H1 (cell line): ENCODE data around the gene MFSD2B. TPM values are rescaled to one million over a fixed set of nuclear protein-coding genes. Genes with fewer than 3 reads are reported as not detected.
A peak's percentile ranks its signal among the peaks of the same experiment; 100 is the strongest.

Experiments used
- CTCF ChIA-PET: fragments of 300-600 bp; sonication (Branson Sonifier 250); formaldehyde crosslinking; loops from one replicate; lab custom pipeline; 2021; ENCODE audit not compliant: partially characterized antibody; lab: Charles Lee
- POLR2A ChIA-PET: fragments of 300-600 bp; sonication (Branson Sonifier 250); formaldehyde crosslinking; loops from one replicate; lab custom pipeline; 2021; ENCODE audit warnings: inconsistent platforms; ENCODE audit not compliant: partially characterized antibody; lab: Charles Lee
- DNase-seq, 2 experiments: peaks; one replicate each; pipeline versions ENCODE4 v3.0.0 to v3.0.0-alpha.2; 2010 to 2022; ENCODE audit warnings: low spot score in 2 of 2, low read depth in 1 of 2, mixed read lengths in 1 of 2
- FAIRE-seq: peaks from 2 replicates; lab custom pipeline; 2011; peaks lifted over from hg19 to GRCh38; lab: Jason Lieb, UNC
- H2AFZ ChIP-seq: 2 replicates; pipeline ENCODE4 v1.8.1; 2012; ENCODE audit warnings: low read length, inconsistent platforms
- H2AK5ac ChIP-seq: 2 replicates; pipeline ENCODE4 v1.6.1; 2013; ENCODE audit warnings: low read depth, low read length
- H2BK120ac ChIP-seq: replicated peaks from 2 replicates; pipeline ENCODE3; 2013; ENCODE audit warnings: low read depth, low read length, inconsistent platforms
- H2BK12ac ChIP-seq: 2 replicates; pipeline ENCODE4 v1.6.1; 2013; ENCODE audit warnings: low read depth, low read length
- H2BK15ac ChIP-seq: 2 replicates; pipeline ENCODE4 v1.6.1; 2013; ENCODE audit warnings: low read length
- H2BK20ac ChIP-seq: 2 replicates; pipeline ENCODE4 v1.6.1; 2013; ENCODE audit warnings: low read length
- H2BK5ac ChIP-seq: 2 replicates; pipeline ENCODE4 v1.6.1; 2013; ENCODE audit warnings: low read depth, low read length
- H3K14ac ChIP-seq: 2 replicates; pipeline ENCODE4 v1.6.1; 2013; ENCODE audit warnings: inconsistent platforms; ENCODE audit not compliant: insufficient read length
- H3K18ac ChIP-seq: 2 replicates; pipeline ENCODE4 v1.6.1; 2013; ENCODE audit warnings: low read length; ENCODE audit errors: extremely low read depth
- H3K23ac ChIP-seq: 2 replicates; pipeline ENCODE4 v1.6.1; 2013; ENCODE audit warnings: inconsistent platforms; ENCODE audit not compliant: insufficient read length
- H3K23me2 ChIP-seq: 2 replicates; pipeline ENCODE4 v1.6.1; 2013; ENCODE audit warnings: low read depth, low read length
- H3K27ac ChIP-seq: 2 replicates; pipeline ENCODE4 v1.6.1; 2011; ENCODE audit warnings: low read depth, low read length, inconsistent platforms
- H3K27me3 ChIP-seq, 4 experiments: replicated peaks in 1 of 4; 1 replicate in 1 of 4; 2 replicates in 3 of 4; pipeline versions ENCODE4 v1.6.1 to v1.8.1; 2011 to 2013; ENCODE audit warnings: low read length in 3 of 4, mild to moderate bottlenecking in 3 of 4, inconsistent platforms in 2 of 4, mixed read lengths in 2 of 4, moderate library complexity in 1 of 4; ENCODE audit not compliant: control insufficient read depth in 3 of 4, insufficient read depth in 3 of 4; ENCODE audit errors: extremely low read depth in 1 of 4
- H3K36me3 ChIP-seq, 4 experiments: 2 replicates each; pipeline versions ENCODE4 v1.6.1 to v1.8.1; 2011 to 2013; ENCODE audit warnings: mild to moderate bottlenecking in 4 of 4, low read length in 3 of 4, moderate library complexity in 2 of 4, control low read depth in 1 of 4, inconsistent platforms in 1 of 4; ENCODE audit not compliant: insufficient read depth in 4 of 4, control insufficient read depth in 2 of 4
- H3K4ac ChIP-seq: replicated peaks from 2 replicates; pipeline ENCODE3; 2013; ENCODE audit warnings: low read length, low read depth, mixed read lengths, inconsistent platforms; ENCODE audit not compliant: insufficient read length
- H3K4me1 ChIP-seq, 4 experiments: replicated peaks in 1 of 4; 1 replicate in 1 of 4; 2 replicates in 3 of 4; pipeline versions ENCODE4 v1.6.1 to v1.8.1; 2011 to 2013; ENCODE audit warnings: low read length in 3 of 4, inconsistent platforms in 2 of 4, mixed read lengths in 1 of 4; ENCODE audit not compliant: insufficient read depth in 4 of 4, control insufficient read depth in 3 of 4
- H3K4me2 ChIP-seq, 2 experiments: 2 replicates each; pipeline versions ENCODE4 v1.6.1 to v1.8.1; 2011 to 2013; ENCODE audit warnings: low read depth in 2 of 2, low read length in 2 of 2, control low read depth in 1 of 2, inconsistent platforms in 1 of 2, mild to moderate bottlenecking in 1 of 2; ENCODE audit not compliant: insufficient read depth in 1 of 2
- H3K4me3 ChIP-seq, 4 experiments: fragments of 200-600, 300-600 bp in 1 of 4; sonication (generic), shearing (Covaris generic), sonication (Bioruptor Twin) in 1 of 4; 2 replicates each; pipeline versions ENCODE4 v1.5.1 to v1.8.1; 2011 to 2016; ENCODE audit warnings: low read length in 4 of 4, low read depth in 3 of 4, control low read depth in 2 of 4, inconsistent platforms in 2 of 4, mild to moderate bottlenecking in 2 of 4, mixed read lengths in 1 of 4, moderate library complexity in 1 of 4; ENCODE audit not compliant: insufficient read depth in 2 of 4; ENCODE audit errors: extremely low read depth in 1 of 4
- H3K56ac ChIP-seq: replicated peaks from 2 replicates; pipeline ENCODE3; 2013; ENCODE audit warnings: low read depth, mild to moderate bottlenecking, mixed read lengths, low read length, inconsistent platforms; ENCODE audit not compliant: insufficient read length
- H3K79me1 ChIP-seq: 2 replicates; pipeline ENCODE4 v1.6.1; 2013; ENCODE audit warnings: low read depth, low read length, control low read depth
- H3K79me2 ChIP-seq, 2 experiments: 2 replicates each; pipeline versions ENCODE4 v1.6.1 to v1.8.1; 2012 to 2013; ENCODE audit warnings: low read length in 2 of 2, mild to moderate bottlenecking in 2 of 2, inconsistent platforms in 1 of 2; ENCODE audit not compliant: insufficient read depth in 2 of 2, control insufficient read depth in 1 of 2
- H3K9ac ChIP-seq, 4 experiments: replicated peaks in 1 of 4; 1 replicate in 1 of 4; 2 replicates in 3 of 4; pipeline versions ENCODE4 v1.6.1 to v1.8.1; 2011 to 2013; ENCODE audit warnings: low read depth in 3 of 4, low read length in 3 of 4, control low read depth in 2 of 4, mild to moderate bottlenecking in 2 of 4, moderate library complexity in 2 of 4, inconsistent platforms in 1 of 4; ENCODE audit errors: extremely low read depth in 1 of 4
- H3K9me3 ChIP-seq, 2 experiments: 2 replicates each; pipeline versions ENCODE4 v1.6.1 to v1.8.1; 2012 to 2013; ENCODE audit warnings: mild to moderate bottlenecking in 2 of 2, moderate library complexity in 2 of 2, control low read depth in 1 of 2, inconsistent platforms in 1 of 2, low read depth in 1 of 2, low read length in 1 of 2, mixed read lengths in 1 of 2; ENCODE audit not compliant: insufficient read depth in 2 of 2
- H4K20me1 ChIP-seq, 2 experiments: replicated peaks in 1 of 2; 2 replicates each; pipeline versions ENCODE3 to v1.8.1; 2011 to 2013; ENCODE audit warnings: inconsistent platforms in 2 of 2, low read length in 2 of 2, mild to moderate bottlenecking in 1 of 2; ENCODE audit not compliant: insufficient read depth in 2 of 2, control insufficient read depth in 1 of 2
- H4K5ac ChIP-seq: 2 replicates; pipeline ENCODE4 v1.6.1; 2013; ENCODE audit warnings: low read length, low read depth, mixed read lengths, inconsistent platforms; ENCODE audit not compliant: insufficient read length
- H4K8ac ChIP-seq: 2 replicates; pipeline ENCODE4 v1.8.0; 2013; ENCODE audit warnings: mild to moderate bottlenecking, moderate library complexity, low read length, inconsistent platforms; ENCODE audit not compliant: insufficient read depth; ENCODE audit errors: extremely low read depth
- H4K91ac ChIP-seq: replicated peaks from 2 replicates; pipeline ENCODE3; 2013; ENCODE audit warnings: low read length, mixed read lengths, inconsistent platforms; ENCODE audit not compliant: insufficient read length
- ATF2 ChIP-seq: IDR thresholded peaks from 2 replicates; pipeline ENCODE4 v1.6.1; 2012; ENCODE audit warnings: low read length, inconsistent platforms
- GTF2F1 ChIP-seq: IDR thresholded peaks from 2 replicates; pipeline ENCODE4 v1.6.1; 2012; ENCODE audit warnings: low read depth, low read length, improper control_type of control experiment, borderline replicate concordance
- POLR2A ChIP-seq, 2 experiments: IDR thresholded peaks; 1 replicate in 1 of 2; 2 replicates in 1 of 2; pipeline ENCODE4 v1.6.1; 2011; ENCODE audit warnings: low read depth in 2 of 2, low read length in 2 of 2, mild to moderate bottlenecking in 2 of 2; ENCODE audit errors: control extremely low read depth in 1 of 2
- SAP30 ChIP-seq: fragments of 300-600 bp; sonication (generic); IDR thresholded peaks from 2 replicates; pipeline ENCODE4 v1.7.1; 2012; ENCODE audit warnings: low read length, moderate library complexity, mild to moderate bottlenecking, inconsistent platforms; ENCODE audit not compliant: insufficient read depth, insufficient replicate concordance
- WGBS, 2 experiments: shearing (Covaris generic) in 1 of 2; methylation state at CpG; one replicate each; pipeline versions ENCODE4 v1.1.6 to v1.1.7; 2013 to 2015; ENCODE audit warnings: low lambda C conversion rate in 2 of 2, mixed read lengths in 2 of 2, inconsistent platforms in 1 of 2, low coverage in 1 of 2, missing lambda C conversion rate in 1 of 2; ENCODE audit not compliant: insufficient replicate concordance in 2 of 2, insufficient coverage in 1 of 2, insufficient read length in 1 of 2; ENCODE audit errors: extremely low coverage in 1 of 2, missing lambda C conversion rate in 1 of 2; 5-methylcytosine and 5-hydroxymethylcytosine counted together
- polyA plus RNA-seq, 7 experiments: library from polyadenylated mRNA; depleted of rRNA in 3 of 7; stranded (reverse) in 5 of 7; unstranded in 2 of 7; fragments of >200 nt in 5 of 7; fragments of 200-250 nt in 2 of 7; gene quantifications; 1 replicate in 5 of 7; 2 replicates in 1 of 7; 4 replicates in 1 of 7; pipeline versions ENCODE4 v1.2.1 to v1.2.3, GENCODE V29; 2011 to 2013; ENCODE audit warnings: missing spikeins in 2 of 7, mixed read lengths in 2 of 7
- total RNA-seq: library from RNA; stranded (reverse); fragmentation: NEBNext Ultra II Directional; extraction: Animal tissue kit (Norgen Biotek cat#: 25700); gene quantifications from 2 replicates; pipeline ENCODE4 v1.2.1, GENCODE V29; 2021

The MFSD2B gene
- total and polyA plus RNA-seq, 2 of the 8 experiments (the other 6 are each of a cell fraction or from before 2014, with no cell fraction given) = 0.33 to 0.48 TPM

- H2BK5ac ChIP-seq = no peak overlapping the region
- H2AFZ ChIP-seq = no peak overlapping the region
- peaks cover 2 to 4% of the 10 kb centered on the region in 2 experiments for H4K20me1 ChIP-seq
- H2AK5ac ChIP-seq = no peak overlapping the region
- FAIRE-seq = no peak
- no peak overlapping the region for H3K4me2 ChIP-seq
- H2BK15ac ChIP-seq = no peak overlapping the region
- H4K91ac ChIP-seq = no peak overlapping the region
- TF ChIP-seq POLR2A (IDR thresholded peaks at IDR 0.05; ENCODE audit: control extremely low read depth in 1 of 2, low read depth in 2 of 2, low read length in 2 of 2) (no peak), ATF2 (no peak), SAP30 (no peak), GTF2F1 (no peak)
- H2BK120ac ChIP-seq = no peak overlapping the region
- no peak for DNase-seq
- H3K36me3 ChIP-seq = peaks cover 0 to 22% (median 6%) of the 10 kb centered on the region in 4 experiments; a peak in 4 of 8 replicates
- no peaks in the 10 kb centered on the region for H3K23me2 ChIP-seq
- ChIA-PET CTCF (interaction anchor here (0.6 to 4.0 kb wide), 10 partner anchors 8 to 234 kb away, joined by 3 to 31 read pairs (median 9); partner anchors contain the start of genes ATAD2B, FKBP1B, TP53I3 and WDCP), POLR2A (interaction anchor here (0.7 to 1.8 kb wide), 3 partner anchors 8 to 17 kb away, joined by 3 to 13 read pairs (median 5); partner anchors contain the start of genes SF3B6 and WDCP)
- H3K4ac ChIP-seq = no peak overlapping the region
- no peak overlapping the region for H4K8ac ChIP-seq
- H4K5ac ChIP-seq = no peak overlapping the region
- peak overlapping the region; percentile 79 for H3K56ac ChIP-seq
- H3K27ac ChIP-seq = no peak overlapping the region
- H3K9ac ChIP-seq = no peak overlapping the region
- H3K14ac ChIP-seq = no peak overlapping the region
- no peaks in the 10 kb centered on the region for H3K27me3 ChIP-seq
- H3K4me3 ChIP-seq = no peak overlapping the region
- no peaks in the 10 kb centered on the region for H3K9me3 ChIP-seq
- no peak overlapping the region for H2BK20ac ChIP-seq
- no peak overlapping the region for H3K18ac ChIP-seq
- H3K79me1 ChIP-seq = no peaks in the 10 kb centered on the region
- H3K23ac ChIP-seq = no peak overlapping the region
- WGBS, 2 experiments = 85% methylated on average over 4 of the region's 4 CpGs; no CpG with 5 or more reads in 1 of the 2 experiments
- no peak overlapping the region for H2BK12ac ChIP-seq
- no peaks in the 10 kb centered on the region for H3K4me1 ChIP-seq
- no peaks in the 10 kb centered on the region for H3K79me2 ChIP-seq
These were observed 48.8 kb downstream of the MFSD2B start for GRCh38 chr2:24058564-24059271.
